NCI-H187 (cell line): Measurements from ENCODE around the gene C1QTNF6.

ENCODE experiments used
- DNase-seq, 2 experiments: peaks; one replicate each; lab custom pipeline; 2025; lab: John Stamatoyannopoulos, UW

C1QTNF6 gene

DNA sequence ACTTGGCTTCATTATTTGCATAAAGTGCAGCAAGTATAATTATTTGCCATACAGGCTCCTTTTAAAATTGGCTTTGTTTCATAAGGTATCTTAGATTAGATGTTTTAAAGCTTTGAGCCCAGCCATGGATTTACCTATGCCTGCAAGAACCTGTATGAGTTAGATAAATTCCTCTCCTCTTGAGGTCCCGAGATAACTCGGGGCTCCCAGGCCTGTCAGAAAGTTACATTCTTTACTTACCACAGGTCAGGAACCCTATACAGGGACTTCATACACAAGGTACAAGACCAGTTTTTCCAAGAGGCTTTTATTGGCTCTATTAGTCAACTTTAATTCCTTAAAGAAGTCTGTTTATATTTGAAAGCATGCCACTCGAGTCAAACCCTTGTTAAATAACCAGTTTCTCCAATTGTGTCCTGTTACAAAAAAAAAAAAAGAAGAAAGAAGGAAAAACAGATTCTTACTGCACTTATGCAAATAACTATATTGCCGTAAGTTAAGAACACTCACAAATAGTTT lies 2.3 kb upstream of the C1QTNF6 start:
- DNase-seq: no peak

DNA sequence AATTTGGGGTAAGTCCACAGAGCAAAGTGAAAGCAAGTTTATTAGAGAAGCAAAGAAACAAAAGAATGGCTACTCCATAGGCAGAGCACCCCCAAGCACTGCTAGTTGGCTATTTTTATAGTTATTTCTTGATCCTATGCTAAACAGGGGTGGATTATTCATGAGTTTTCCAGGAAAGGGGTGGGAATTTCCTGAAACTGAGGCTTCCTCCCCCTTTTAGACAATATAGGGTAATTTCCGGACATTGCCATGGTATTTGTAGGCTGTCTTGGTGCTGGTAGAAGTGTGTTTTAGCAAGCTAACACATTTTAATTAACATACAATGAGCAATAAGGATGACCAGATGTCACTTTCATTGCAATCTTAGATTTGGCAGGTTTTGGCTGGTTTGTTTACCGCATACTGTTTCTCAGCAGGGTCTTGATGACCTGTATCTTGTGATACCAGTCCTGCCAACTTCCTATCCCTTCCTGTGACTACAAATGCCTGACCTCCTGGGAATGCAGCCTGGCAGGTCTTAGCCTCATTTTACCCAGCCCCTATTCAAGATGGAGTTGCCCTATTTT lies 937 bp upstream of the C1QTNF6 start:
- DNase-seq: no peak

DNA sequence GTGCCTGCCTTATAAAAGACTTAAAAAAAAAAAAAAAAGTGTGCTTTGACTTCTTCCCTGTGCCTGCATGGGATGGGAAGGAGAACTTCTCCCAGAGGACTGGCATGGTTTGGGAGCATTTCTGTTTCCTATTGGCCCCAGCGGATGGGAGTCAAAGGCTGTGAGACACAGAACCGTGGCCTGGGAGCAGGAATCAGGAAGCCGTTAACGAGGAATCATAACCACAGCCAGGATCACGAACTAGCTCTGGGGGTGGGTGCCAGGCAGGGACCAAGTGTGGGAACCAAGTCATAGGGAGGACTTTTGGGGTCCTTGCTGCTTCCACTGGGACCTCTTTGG lies 526 bp downstream of the C1QTNF6 start:
- no peak for DNase-seq

DNA sequence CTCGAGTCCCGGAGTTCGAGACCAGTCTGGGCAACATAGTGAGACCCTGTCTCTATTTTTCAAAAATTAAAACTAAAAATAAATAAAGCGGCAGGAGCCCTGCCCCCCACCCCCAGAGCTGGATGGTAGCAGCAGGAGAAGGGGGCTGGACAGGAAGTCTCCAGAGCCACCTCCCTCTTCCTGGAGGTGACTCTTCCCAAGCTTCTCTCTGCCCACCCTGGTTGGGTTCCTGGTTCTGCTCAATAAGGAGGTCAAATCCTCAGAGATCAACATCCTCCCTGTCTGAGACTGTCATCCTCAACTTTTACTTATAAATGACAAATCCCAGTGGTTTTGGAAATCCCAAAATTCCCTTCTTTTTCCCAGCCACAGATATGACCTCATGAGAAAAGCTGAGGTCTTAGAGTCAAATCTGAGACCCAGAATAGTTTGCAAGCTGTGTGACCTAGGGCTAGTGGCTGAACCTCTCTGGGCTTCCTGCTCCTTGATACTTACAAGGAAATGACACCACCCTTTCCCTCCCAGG lies 987 bp downstream of the C1QTNF6 start:
- no peak for DNase-seq

DNA sequence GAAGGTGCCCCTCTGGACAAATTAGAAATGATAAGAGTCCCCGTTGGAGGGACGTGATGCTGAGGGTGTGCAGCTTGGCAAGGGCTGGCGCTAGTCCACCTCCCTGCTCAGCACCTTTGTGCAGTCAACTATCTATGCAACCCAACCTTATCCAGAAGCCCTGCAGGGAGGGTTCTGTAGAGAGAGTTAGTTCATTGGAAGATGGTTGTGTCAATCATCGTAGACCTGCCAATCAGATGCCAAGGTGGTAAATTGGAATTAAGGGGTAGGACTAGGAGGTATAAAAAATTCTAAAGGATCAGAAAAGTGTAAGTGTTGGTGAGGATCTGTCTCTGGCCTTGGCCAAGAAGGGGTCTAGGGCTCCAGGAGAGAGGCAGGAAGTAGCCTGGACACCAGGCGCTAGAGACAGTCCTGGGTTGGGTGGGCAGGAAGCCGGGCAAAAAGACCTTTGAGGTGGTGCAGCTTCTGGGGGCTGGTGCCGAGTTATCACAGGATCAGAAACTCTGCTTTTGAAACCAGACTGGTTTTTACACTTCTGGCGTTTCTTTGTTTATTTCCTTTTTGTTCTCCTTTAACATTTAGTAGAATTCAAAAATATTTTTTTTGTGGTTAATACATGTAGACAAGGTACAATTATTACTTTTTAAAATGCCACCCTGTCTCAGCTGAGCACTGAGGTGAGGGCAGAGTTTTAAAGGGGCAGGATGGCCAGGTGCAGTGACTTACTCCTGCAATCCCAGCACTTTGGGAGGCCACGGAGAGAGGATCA lies 1.6 kb downstream of the C1QTNF6 start:
- DNase-seq: no peak

DNA sequence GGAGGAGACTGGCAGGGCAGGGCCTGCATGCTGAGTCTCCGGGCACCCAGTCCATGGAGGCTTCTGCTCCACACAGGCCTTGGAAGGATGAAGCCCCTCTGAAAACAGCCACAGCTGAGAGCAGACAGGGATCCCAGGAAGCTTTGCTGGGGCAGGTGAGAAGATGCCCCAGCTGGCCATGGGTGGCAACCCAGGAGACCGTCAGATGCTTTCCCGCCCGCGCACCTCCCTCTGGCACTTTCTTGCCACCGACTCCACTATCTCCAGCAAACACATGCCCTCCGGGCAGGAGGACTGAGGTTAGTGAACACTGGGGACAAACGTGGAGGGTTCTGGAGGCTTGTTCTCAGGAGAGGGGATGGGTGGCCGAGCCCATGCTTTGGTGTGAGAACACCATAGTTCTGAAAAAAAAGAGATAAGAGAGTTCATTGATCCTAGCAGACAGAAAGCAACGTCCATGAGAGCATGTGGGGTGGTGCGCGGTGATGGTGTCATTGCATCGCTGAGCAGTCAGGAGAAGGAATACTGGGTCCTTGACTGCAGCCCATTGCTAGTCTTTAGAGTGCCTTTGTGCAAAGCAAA lies 2.3 kb downstream of the C1QTNF6 start:
- DNase-seq: no peak

DNA sequence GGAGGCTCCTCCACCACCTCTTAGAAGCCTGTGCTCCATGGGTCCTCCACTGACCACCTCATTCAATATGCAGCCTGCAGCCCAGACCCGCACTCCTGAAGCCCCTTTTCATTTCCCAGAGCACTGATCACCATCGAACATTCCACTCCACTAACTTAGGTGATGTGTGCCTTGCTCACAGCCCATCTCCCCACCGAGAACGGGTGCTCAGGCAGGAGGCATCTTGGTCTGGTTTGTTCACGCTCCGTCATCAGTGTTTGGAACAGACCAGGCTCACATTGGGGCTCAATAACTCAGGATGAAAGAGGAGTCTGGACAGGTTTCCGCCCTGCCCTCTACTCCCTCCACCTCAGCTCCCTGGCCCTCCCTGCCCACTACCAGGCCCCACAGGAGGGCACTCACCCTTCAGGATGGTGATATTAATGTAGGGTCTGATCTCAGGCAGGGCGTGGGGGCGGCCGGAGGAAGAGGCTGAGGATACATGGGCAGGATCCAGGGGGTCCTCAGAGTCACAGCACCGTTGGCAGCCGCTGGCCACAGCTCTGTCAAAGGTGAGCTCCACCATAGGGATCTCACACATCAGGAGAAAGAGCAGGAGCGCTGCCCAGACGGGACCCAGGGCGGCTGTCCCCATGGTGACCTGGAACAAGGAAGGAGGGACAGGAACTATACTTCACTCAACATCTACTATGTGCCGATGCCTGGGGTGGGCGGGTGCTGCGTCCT lies 3.1 kb downstream of the C1QTNF6 start:
- DNase-seq: no peak

DNA sequence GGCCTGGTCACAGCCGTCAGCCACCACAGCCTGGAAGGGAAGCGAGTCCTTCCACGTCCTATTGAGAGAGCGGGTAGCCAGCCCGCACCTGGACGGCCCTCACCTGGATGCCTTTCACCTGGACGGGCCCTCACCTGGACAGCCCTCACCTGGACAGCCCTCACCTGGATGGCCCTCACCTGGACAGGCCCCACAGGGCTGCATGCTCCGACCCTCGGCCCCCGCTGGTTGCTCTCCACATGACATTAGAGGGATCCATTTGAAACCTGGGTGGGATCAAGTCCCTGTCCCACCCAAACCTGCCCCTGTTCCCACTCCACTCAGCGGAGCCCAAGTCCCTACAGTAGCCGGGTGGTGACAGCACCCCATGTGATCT lies 3.7 kb downstream of the C1QTNF6 start:
- DNase-seq: no peak

DNA sequence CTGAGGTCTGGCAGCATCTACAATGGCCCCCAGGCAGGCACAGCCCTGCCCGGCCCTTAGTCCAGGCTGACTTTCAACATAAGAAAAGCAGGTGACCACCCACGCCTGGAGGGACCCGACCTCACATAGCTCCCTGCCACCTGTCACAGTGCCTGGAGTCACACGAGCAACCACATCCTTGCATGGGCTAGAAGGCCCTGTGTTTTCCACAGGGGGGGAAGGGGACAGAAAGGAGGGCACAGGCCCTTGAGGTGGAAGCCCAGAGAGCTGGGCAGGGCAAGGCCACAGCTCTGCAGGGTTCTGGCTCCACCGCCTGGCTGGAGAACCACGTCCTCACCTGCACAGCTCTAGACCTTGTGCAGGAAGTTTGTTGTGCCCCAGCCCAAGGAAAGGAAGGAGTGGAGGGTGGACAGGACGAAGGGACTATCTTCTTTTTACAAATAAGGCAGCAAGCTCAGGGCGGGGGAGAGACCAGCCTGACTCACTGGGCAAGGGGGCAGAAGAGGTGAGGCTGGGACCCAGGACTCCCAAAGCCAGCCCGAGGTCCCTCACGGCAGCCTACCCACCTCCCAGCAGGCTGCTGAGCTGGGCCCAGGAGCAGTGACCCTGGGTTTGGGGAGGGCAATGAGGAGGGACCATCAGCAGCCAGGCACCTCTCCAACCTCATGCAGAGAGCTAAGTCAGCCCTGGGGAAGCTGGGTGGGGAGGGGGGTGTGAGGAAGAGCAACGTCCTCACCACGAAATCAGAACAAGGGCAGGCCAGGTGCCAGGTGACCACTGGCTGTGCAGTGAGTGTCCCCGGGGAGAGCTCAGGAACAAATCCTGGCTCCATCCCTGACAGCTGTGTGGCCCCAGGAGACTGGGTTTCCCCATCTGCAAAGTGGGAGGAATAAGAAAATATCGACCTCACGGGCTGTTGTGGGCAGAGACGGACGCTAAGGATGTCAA lies 4.3 kb downstream of the C1QTNF6 start:
- no peak for DNase-seq

DNA sequence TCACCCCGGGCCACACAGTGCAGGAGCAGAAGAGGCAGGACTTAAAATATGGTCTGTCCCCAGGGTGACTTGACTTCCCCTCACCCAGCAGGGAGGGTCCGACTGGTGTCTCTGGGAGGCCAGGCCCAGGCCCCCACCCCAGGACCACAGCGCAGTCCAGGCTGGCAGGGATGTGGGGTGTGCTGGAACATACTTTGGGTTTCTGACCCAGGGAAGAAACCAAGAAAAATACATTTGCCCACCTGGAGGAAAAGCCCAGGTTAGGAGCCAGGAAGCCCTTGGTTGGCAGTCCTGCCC lies 5.2 kb downstream of the C1QTNF6 start:
- no peak for DNase-seq

DNA sequence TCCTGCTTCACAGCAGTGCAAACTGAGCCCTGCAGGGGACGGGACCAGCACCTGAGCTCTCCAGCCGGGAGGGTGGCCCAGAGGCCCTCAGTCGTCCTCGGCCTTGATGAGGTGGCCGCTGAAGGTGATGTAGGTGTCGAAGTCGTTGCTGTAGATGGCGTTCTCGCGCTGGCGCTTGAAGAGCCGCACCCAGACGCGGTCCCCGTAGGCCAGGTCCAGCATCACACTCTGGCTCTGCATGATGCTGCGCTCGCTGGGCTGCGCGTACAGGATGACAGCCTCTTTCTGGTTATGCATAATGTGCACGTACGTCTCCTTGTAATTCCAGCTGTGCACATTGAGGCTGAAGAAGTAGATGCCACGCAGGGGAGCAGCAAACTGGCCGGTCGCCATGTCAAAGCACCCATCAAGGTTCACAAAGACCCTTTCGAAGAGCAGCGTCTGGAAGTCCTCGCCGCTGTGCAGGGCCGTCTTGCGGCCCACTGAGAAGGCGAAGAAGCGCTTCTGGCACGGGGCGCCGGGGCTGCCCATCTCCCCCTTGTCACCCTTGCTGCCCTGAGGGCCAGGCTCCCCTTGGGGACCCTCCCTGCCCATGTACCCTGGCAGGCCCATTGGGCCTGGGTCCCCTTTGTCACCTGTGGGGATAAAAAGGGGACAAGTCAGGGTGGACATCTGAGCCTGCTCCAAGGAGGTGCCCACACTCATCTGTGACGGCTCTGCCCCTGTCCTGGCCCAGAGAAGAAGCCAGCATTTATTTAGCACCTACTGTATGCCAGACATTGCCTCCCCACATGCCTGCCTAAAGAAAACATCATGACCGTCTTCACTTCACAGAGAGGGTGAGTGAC lies 5.7 kb downstream of the C1QTNF6 start:
- no peak for DNase-seq

DNA sequence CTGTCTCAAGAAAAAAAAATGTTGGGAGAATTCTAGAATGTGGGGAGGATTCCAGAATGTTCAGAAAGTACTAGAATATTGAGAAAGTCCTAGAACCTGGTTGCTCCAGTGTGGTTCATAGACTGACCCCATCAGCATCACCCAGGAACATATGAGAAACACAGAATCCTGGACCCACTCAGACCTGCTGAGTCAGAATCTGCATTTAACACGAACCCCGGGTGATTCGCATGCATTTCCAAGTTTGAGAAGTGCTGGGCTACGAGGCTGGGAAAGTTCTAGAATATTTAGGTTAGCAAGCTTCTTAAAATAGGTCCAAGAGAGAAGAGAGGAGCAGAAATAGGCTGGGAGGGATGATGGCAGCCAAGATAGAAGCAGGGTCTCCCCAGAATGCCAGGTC lies 6.4 kb downstream of the C1QTNF6 start:
- DNase-seq: no peak

DNA sequence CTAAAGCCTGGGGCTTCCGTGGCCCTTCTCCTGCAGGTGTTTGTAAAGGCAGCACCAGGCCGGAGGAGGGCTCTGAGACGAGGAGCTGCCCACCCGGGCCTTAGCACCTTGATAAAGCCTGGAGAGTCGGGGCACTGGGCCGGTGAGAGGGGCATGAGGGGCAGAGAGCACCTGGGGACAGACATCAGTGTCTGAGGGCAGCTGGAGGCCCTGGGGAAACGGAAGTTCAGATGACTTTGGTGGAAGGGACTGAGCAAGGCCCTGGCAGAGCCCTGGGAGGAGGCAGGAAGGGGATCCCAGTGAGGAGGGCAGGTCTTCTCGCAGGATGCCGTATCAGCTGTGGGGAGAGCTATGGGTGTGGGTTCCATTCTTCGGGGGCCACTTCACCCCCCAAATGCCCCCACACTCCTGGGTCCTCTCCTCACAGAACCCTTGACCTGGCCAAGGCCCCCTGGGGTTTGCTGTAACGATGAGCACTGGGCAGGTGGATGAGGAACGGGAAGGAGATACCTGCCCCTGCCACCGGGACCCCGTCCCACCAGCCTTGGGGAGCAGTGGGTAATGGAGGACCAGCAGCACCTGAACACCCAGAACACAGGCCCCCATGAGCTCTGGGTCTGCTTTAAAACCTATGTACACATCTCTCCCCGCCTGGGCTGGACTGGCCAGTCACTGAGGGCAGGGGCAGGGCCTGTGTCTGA lies 7.4 kb downstream of the C1QTNF6 start:
- DNase-seq: no peak

DNA sequence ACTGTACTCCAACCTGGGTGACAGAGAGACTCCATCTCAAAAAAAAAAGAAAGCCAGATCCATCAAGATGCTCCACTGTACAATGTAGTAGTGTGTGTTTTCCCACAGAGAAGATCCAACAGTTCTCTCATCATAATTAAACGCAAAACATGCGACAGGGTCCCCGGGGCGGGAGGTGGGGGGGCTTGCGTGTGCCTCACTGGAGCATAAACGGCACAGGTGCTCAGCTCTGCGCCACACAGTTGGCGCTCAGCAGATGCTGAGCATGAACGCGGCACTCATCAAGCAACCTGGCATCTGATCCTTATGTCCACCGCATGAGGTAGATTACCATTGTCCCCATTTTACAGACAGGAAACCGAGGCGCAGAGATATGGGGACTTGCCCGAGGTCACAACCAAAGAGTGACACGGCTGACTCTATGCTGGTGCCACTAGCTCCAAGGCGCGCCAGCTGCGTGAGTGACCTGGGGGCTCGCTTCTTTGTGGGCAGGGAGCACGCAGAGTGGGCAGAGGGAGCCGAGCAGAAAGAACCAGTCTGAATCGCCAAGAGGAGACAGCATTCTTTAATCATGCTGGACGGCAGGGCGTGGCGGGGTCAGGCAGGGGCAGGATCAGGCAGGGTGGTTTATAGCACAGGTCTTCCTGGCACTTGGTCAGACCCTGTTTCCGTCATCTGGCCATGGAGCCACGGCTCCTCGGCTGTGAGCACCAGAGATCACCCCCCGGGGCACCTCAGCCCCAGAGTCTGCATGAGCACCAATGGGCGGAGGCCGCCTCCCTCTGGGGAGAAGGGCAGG lies 8.2 kb downstream of the C1QTNF6 start:
- no peak for DNase-seq

DNA sequence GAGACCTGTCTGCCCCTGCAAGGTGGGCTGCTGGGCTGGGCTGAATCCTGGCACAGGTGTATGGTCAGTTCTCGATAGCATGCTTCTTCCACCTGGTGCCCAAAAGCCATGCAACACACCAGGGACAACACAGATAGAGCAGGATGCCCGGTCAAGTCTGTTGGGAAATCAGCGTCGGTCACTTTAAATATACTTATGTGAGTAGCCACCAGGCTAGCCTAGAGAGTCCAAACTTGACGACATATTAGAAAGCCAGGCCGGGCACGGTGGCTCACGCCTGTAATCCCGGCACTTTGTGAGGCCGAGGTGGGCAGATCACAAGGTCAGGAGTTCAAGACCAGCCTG lies 8.9 kb downstream of the C1QTNF6 start:
- no peak for DNase-seq

DNA sequence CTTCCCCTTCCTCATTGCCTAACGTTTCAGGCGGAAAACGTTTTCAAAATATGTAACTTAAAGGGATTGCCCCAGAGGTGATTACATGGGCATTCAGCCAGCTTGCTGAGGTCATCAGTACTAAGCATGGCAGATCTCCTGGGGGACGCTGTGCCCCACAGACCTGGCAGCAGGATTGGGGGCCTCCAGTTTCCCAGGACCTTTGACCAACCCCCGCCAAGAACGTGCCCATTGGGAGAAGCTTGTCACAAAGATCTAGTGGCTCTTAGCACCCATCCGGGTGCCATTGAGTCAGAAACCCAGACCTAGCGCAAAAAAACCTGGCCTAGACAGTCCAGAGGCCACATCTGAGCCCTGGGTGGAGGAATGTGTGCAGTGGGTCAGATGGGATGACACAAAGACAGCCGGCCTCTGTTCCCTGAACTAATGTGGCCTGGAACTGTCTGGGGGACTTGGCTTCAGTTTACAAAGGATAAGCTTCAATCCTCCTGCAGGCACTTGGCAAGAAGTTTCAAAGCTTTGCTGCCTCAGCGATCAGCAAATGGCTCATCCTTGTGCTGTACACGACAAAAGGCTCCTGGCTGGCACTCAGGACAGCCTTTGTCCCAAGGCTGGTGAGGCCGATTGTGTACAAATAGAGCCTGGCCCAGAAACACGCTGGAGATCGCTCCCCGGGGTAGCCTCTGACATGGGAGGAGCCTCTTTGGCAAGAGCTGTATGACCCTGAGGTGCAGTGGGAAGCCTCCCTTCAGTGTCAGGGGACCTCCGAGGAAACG lies 9.5 kb downstream of the C1QTNF6 start:
- no peak for DNase-seq

DNA sequence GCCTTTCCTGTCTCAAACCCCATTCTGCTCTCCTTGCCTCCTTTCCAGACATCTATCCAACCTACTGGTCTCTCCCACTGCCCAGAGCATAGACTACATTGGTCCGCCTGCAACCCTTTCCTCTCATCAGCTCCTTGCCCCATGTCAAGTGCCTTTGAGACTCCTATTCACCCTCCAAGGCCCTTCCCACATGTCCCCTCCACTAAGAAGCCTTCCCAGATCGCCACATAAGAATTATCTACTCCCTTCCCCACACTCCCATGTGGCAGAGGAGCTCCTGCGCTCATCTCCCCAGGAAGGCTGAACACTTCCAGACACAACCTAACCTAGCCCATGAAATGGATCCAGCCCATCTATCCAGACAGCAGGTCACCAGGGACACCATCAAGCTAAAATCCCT lies 10.3 kb downstream of the C1QTNF6 start:
- DNase-seq: no peak

DNA sequence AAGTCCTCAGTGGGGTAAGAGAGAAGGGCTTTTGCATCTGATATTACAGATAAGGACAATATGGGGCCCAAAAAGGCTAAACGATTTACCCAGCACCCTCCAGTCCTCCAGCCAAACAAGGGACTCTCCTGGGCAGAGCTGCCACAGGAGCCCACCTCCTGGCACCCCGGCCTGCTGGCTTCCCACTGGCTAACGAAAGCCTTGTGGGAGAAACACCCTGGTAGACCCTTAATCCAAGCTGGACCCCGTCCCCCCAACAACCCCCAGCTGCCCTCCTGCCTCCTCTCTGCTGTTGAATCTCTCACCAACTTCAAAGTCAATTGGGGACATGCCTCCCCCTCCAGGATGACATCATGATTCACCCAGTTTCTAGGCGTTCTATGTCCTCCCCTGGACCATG lies 10.8 kb downstream of the C1QTNF6 start:
- no peak for DNase-seq
